ENCODE measurements around the gene GRIN2B. TPM values are rescaled to one million over a fixed set of nuclear protein-coding genes. Genes with fewer than 3 reads are reported as not detected.

GRIN2B gene
- total RNA-seq: 0.11 TPM

DNA sequence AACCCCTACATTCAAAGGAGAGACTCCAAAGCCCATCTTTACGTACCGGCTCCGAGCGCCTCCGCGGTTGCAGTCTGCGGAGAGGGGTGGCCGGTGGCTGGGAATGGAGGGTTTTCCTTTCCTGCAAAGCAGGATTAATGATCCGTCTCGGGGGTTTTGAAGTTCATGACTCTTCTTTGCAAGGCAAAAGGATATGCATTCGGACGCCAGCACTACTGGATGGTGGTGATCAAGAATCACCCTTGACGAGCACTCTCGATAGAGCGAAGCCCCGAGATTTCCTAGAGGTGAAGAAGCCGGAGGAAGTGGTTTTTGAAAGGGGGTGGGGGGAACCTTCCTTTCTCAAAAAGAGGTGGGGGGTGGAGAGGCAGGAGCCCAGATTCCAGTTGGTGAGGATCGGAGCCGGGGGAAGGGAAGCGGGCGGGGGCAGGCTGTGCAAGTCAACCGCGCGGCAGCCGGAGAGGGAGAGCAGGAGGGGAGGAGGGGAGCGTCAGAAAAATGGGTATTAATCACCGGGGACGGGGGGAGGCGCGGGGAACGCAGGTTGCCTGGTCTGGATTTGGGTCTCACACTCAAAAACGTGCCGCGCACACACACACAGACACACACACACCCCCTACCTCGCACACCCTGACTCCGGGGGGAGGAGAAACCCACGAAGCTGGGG lies at the start of gene GRIN2B:
TSS of gene GRIN2B (minus strand) at position 307 of the 667 bp plus-strand sequence. CDS start 115,394 bp downstream, outside the sequence.
- intact Hi-C loops (cut with DNase I): no loop called here
- H3K9me3 ChIP-seq: no peaks in the 10 kb centered on the region
- no peak within 1 kb of the TSS for H3K27ac ChIP-seq
- no peaks in the 10 kb centered on the region for H3K36me3 ChIP-seq
- no peaks in the 10 kb centered on the region for H3K27me3 ChIP-seq
- H3K4me3 ChIP-seq: peak within 1 kb of the TSS; percentile 30 to 42
- TF ChIP-seq, protein P1, sequence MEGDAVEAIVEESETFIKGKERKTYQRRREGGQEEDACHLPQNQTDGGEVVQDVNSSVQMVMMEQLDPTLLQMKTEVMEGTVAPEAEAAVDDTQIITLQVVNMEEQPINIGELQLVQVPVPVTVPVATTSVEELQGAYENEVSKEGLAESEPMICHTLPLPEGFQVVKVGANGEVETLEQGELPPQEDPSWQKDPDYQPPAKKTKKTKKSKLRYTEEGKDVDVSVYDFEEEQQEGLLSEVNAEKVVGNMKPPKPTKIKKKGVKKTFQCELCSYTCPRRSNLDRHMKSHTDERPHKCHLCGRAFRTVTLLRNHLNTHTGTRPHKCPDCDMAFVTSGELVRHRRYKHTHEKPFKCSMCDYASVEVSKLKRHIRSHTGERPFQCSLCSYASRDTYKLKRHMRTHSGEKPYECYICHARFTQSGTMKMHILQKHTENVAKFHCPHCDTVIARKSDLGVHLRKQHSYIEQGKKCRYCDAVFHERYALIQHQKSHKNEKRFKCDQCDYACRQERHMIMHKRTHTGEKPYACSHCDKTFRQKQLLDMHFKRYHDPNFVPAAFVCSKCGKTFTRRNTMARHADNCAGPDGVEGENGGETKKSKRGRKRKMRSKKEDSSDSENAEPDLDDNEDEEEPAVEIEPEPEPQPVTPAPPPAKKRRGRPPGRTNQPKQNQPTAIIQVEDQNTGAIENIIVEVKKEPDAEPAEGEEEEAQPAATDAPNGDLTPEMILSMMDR (IDR thresholded peaks at IDR 0.05): no peak
- peaks cover 0 to 2% of the 10 kb centered on the region in 2 donors for H3K4me1 ChIP-seq
- no peak for DNase-seq (ENCODE audit: low spot score in 2 of 2)

- TF ChIP-seq, protein P1 (IDR thresholded peaks at IDR 0.05): no peak
- H3K4me1 ChIP-seq: no peaks in the 10 kb centered on the region
- DNase-seq (ENCODE audit: low spot score in 2 of 2): no peak
- no peaks in the 10 kb centered on the region for H3K9me3 ChIP-seq
- H3K27me3 ChIP-seq: no peaks in the 10 kb centered on the region
- intact Hi-C loops (cut with DNase I): no loop called here
- H3K4me3 ChIP-seq: no peak overlapping the region
- no peak overlapping the region for H3K27ac ChIP-seq
- H3K36me3 ChIP-seq: no peaks in the 10 kb centered on the region
These were observed 45.1 kb upstream of the GRIN2B start for GRCh38 chr12:14026537-14026936.

- TF ChIP-seq, protein P1 (IDR thresholded peaks at IDR 0.05): no peak
- DNase-seq (ENCODE audit: low spot score in 2 of 2): no peak
- Histone ChIP-seq H3K27ac (no peak overlapping the region), H3K9me3 (no peaks in the 10 kb centered on the region), H3K4me1 (no peaks in the 10 kb centered on the region), H3K27me3 (no peaks in the 10 kb centered on the region), H3K4me3 (no peak overlapping the region), H3K36me3 (no peaks in the 10 kb centered on the region)
- intact Hi-C loops (cut with DNase I): no loop called here
These were observed 43.2 kb upstream of the GRIN2B start for GRCh38 chr12:14024591-14024990.

- no peaks in the 10 kb centered on the region for H3K27me3 ChIP-seq
- no peaks in the 10 kb centered on the region for H3K36me3 ChIP-seq
- TF ChIP-seq, protein P1 (IDR thresholded peaks at IDR 0.05): no peak
- DNase-seq (ENCODE audit: low spot score in 2 of 2): no peak
- H3K4me1 ChIP-seq: no peaks in the 10 kb centered on the region
- H3K4me3 ChIP-seq: no peak overlapping the region
- intact Hi-C loops (cut with DNase I): no loop called here
- H3K27ac ChIP-seq: no peak overlapping the region
- H3K9me3 ChIP-seq: no peaks in the 10 kb centered on the region
These were observed 36.7 kb upstream of the GRIN2B start for GRCh38 chr12:14018080-14018479.

DNA sequence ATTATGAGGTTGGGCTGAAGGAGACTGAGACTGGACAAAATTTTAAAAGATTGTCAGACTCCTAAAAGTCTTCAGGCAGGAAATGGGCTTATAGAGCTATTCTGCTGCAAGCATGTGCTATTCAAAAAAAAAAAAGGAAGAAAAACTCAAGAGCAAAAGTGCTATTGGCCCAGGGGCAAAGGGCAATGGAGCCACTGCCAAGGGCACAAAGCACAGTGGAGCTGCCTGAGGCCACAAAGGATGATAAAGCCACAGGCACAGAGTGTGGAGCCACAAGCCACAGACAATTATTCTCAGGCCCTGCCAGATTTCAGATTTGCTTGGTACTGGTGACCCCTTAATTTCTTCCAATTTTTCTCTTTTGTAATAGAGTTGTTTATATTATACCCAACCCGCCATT lies 29.6 kb upstream of the GRIN2B start:
- no peaks in the 10 kb centered on the region for H3K4me1 ChIP-seq
- no peaks in the 10 kb centered on the region for H3K9me3 ChIP-seq
- TF ChIP-seq, protein P1 (IDR thresholded peaks at IDR 0.05): no peak
- no peak overlapping the region for H3K4me3 ChIP-seq
- no peaks in the 10 kb centered on the region for H3K36me3 ChIP-seq
- intact Hi-C loops (cut with DNase I): no loop called here
- DNase-seq (ENCODE audit: low spot score in 2 of 2): no peak
- H3K27ac ChIP-seq: no peak overlapping the region
- H3K27me3 ChIP-seq: no peaks in the 10 kb centered on the region

All from ascending aorta (tissue), 2 donors.